GM18951 (cell line): Measurements from ENCODE around the gene UGGT2.

Experiments
- POLR2A ChIP-seq: IDR thresholded peaks from 4 replicates; pipeline ENCODE4 v1.6.1; 2011; ENCODE audit warnings: mild to moderate bottlenecking; ENCODE audit not compliant: insufficient read length, insufficient read depth; ENCODE audit errors: extremely low read depth
- in situ Hi-C: fragments of 300-500 bp; cut with MboI; formaldehyde crosslinking; loops from one replicate; pipeline ENCODE4 v1.12.0; 2022; ENCODE audit warnings: low sequenced_read_pairs, mixed read lengths, inconsistent platforms; ENCODE audit not compliant: unreplicated experiment

Gene UGGT2

GRCh38 chr13:96033220-96034015 is 19.8 kb downstream of the UGGT2 start:
- TF ChIP-seq POLR2A: no peak
- in situ Hi-C loops: no loop called here

GRCh38 chr13:96032717-96033116 is 20.5 kb downstream of the UGGT2 start:
- in situ Hi-C loops: no loop called here
- TF ChIP-seq POLR2A: no peak

DNA sequence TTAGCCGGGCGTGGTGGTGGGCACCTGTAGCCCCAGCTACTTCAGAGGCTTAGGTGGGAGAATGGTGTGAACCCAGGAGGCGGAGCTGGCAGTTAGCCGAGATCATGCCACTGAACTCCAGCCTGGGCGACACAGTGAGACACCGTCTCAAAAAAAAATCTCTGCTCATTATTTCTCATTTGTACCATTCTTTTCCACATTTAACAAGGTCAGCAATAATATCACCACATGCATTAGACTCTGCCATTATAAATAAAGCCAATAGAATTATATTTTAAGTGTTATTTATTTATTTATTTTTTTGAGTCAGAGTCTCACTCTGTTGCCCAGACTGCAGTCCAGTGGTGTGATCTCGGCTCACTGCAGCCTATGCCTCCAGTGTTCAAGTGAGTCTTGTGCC is 24.2 kb downstream of the UGGT2 start:
- in situ Hi-C loops: no loop called here
- TF ChIP-seq POLR2A: no peak

DNA sequence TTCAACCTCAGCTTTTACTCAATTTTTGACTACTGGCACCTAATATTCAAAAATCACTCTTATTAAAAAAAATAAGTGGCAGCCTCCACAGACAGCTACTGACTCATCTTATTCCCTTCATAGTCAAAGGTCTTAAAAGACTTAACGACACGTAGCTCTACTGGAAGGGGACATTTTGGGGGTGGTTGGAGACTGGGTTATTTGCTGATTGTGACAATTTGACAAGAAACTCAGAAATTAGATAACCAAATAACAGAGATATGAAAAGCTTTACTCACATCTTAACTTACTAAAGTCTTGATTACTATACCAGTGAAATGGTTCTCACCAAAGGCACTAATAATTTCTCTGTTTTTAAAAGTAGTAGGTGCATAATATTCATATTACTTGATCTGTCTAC is 25.7 kb downstream of the UGGT2 start:
- in situ Hi-C loops: no loop called here
- no peak for TF ChIP-seq POLR2A

GRCh38 chr13:96025283-96025682 is 27.9 kb downstream of the UGGT2 start:
- TF ChIP-seq POLR2A: no peak
- in situ Hi-C loops: no loop called here

DNA sequence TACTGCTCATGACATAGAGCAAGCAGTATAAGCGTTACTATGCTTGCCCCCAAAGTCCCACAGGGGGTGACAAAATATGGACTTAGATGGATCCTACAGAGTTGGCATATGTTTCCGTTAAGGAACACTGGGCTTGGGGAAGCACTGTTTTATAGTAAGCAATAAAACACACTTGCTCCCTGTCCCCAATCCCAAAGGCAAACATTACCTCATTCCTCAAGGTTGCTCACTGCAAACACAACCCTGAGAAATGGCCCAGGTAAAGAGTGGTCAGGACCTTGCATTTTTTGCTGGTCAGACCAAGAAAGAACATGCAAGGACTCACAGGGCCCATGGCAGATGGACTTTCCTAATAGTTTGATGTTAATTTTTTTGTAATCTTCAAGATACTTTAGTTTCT is 32.3 kb downstream of the UGGT2 start:
- in situ Hi-C loops: no loop called here

GRCh38 chr13:96020155-96020575 is 33.0 kb downstream of the UGGT2 start:
- in situ Hi-C loops: no loop called here
- no peak for TF ChIP-seq POLR2A

More for the DNA sequence above, 32.3 kb downstream of the UGGT2 start:
- TF ChIP-seq POLR2A: no peak

- no peak for TF ChIP-seq POLR2A
- in situ Hi-C loops: no loop called here
Measured at GRCh38 chr13:96018135-96018534, 35.1 kb downstream of the UGGT2 start.

- in situ Hi-C loops: no loop called here
- TF ChIP-seq POLR2A: no peak
Measured at GRCh38 chr13:96011291-96011872, 41.8 kb downstream of the UGGT2 start.

- in situ Hi-C loops: no loop called here
- no peak for TF ChIP-seq POLR2A
Measured at GRCh38 chr13:96003304-96003703, 49.9 kb downstream of the UGGT2 start.

- in situ Hi-C loops: no loop called here
- TF ChIP-seq POLR2A: no peak
Measured at GRCh38 chr13:96002322-96003131, 50.7 kb downstream of the UGGT2 start.

- no peak for TF ChIP-seq POLR2A
- in situ Hi-C loops: no loop called here
Measured at GRCh38 chr13:96000069-96000468, 53.1 kb downstream of the UGGT2 start.

DNA sequence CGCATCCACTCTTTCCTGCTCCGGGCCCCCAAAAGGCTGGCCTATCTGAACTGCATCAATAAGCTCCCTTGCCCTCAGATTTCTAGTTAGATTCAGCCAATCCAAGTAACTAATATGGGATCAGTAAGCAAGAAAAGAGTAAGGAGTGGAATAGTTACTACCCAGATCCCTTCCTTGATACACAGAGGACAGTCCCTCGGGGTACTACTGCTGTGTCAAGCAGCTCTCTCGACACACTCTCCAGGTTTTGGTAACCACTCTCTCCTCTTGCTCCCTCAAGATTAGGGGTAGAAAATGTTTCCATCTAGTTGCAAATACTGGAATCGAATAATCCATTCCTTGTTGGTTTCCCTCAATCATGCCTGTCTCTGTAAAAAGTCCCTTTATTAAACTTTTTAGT is 65.4 kb downstream of the UGGT2 start:
- TF ChIP-seq POLR2A: no peak
- in situ Hi-C loops: loop anchor here (25.0 kb wide), 1 partner anchor 351 kb away; the partner anchor contains the start of gene DZIP1
